GM19395 (cell line): ENCODE data around the gene TTC39A.

ENCODE experiments used
- ATAC-seq: cut with Tn5 transposase; IDR thresholded peaks from one replicate; pipeline ENCODE4 v1.9.1; 2021; ENCODE audit warnings: mild to moderate bottlenecking, moderate library complexity; ENCODE audit not compliant: unreplicated experiment

TTC39A gene

GRCh38 chr1:51299185-51299885 lies 31.0 kb downstream of the TTC39A start:
- ATAC-seq, result no peak

DNA sequence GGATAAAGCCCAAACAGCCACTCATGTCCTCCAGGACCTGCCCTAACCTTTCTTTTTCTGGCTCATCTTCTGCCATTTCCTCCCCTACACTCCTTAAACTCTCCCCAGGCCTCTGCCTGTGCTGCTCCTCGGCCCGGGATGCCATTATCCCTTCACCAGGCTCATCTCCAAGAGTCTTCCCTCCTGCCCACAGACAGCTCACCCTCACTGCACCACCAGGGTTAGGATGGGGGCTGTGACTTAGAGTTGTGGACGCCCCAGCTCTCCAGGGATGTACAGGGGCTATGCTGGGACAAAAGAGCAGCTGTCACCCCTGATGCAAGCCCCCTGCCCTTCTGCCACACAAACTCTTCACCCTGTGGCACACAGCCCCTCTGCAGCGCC lies 32.0 kb downstream of the TTC39A start:
- ATAC-seq, result no peak

- ATAC-seq, result no peak
These were observed 32.7 kb downstream of the TTC39A start for GRCh38 chr1:51297401-51298321.

GRCh38 chr1:51296383-51297357 lies 33.7 kb downstream of the TTC39A start:
- peak; percentile 68 for ATAC-seq

DNA sequence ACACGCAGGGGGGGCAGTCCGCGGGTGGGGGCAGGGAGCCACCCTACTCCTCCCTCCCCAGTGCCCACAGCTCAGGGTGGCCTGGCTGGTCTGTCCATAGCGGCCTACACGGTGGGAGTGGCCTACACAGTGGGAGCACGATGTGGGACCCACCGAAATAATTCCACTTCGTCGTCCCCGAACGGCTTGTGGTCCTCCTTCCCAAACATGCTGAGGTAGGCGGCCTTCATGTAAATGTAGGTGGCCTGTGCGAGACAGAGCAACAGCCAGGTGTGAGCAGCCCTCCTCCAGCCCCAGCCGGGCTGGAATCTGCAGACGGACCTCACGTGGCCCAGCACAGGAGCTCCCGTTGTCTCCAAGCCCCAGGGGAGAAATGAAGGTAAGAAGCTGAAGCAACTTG lies 34.4 kb downstream of the TTC39A start:
- no peak for ATAC-seq

- ATAC-seq, result no peak
These were observed 35.7 kb downstream of the TTC39A start for GRCh38 chr1:51294566-51295184.

DNA sequence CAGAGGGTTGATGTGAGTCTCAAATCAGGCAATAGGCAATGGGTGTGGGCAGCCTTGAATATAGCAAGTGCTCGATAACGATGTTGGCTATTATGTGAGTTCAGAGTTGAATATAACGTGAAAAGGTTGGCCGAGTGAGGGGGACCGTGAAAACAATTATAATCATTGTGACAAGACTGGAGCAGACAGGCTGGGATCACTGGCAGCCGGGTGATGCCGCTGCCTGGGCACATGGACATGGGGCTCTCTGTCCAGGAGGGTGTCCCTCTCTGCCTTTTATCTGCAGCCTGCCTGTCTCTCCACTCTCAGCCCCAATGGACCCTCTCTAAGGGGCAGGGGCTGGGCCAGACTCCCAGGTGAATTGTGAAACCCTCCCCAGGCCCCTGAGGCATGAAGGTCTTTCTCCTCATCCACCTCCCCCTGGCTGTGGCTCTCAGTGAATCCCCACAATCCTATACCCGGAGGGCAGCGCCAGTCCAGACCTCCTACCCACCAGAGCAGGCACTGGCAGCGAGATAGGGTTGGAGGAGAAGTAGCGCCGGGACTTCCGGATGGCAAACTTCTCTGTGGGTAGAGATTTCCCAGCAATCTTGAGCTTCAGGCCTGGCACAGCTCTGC lies 36.4 kb downstream of the TTC39A start:
- ATAC-seq, result no peak

GRCh38 chr1:51290489-51290847 lies 39.9 kb downstream of the TTC39A start:
- no peak for ATAC-seq

GRCh38 chr1:51289676-51290488 lies 40.5 kb downstream of the TTC39A start:
- no peak for ATAC-seq

DNA sequence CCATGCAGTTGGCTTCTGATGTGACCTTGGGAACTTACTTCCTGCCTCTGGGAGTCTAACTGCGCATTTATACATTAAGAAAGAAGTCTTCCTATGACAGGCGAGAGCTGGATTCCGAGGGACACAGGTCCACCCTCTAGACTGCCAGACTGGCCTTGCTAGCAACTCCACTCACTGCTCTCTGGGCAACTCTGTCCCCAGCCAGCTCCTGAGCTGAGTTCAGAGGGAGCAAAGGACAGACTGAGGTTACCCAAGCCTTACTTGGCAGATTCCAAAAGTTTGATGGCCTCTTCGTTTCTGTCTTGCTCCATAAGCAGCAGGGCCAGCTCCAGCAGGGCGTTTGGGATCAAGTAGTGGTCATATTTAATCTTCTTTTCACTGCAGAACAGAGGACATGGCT lies 41.8 kb downstream of the TTC39A start:
- ATAC-seq, result no peak

DNA sequence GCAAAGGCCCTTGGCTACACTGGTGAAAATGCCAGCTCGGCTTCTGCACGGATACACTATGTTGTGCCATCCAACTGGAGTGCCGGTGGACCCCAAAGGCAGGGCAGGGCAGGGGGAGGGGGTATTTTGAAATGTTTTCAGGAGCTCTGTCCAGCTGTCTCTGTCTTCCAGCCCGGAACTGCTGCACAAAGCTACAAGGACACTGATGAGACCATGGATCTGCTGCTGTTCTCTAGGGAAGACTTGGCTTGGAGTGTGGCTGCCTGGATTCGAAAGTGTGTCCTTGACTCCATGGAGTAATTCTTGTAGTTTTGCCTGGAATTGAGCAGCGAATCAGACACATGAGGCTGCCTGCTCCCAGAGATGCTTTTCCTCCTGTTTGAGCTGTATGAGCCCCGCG lies 42.4 kb downstream of the TTC39A start:
- no peak for ATAC-seq

DNA sequence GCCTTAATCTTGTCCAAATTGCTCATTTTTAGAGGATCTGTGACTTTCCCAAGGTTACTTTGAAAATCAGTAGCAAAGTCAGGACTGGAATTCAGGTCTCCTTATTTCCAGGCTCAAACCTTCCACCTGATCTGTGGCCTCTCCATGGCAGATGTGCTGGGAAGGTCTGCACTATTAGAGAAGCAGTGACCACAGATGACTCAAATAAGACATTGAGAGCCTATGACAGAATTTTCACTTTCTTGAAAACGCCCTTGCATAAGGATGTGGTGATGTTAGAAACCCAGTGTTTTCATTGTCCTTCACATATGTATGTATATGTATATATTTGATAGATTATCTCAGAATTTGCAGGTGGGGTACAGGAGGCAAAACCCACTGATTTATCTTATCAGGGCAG lies 45.3 kb downstream of the TTC39A start:
- peak; percentile 97 for ATAC-seq

DNA sequence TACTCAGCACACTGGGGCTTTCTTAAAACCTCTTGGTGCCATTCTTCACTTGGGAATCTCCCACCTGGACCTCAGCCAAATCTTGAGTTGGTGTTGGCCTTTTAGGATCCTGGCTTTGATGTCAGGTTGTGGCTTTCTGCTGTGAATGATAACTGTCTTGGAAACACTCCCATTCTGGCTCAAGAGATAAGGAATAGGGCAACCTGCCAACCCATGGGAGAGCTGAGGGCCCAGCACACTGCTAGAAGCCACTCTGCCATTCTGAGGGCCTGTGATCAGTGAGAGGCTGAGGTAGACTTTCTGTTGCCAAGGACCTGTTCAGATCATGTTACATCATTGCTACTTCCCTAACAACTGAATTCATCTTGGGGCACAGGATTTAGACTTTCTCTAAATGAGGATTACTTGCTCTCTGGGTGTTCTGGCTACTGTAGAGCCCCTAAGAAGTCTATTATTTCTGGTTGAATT lies 45.8 kb downstream of the TTC39A start:
- peak; percentile 42 for ATAC-seq

- ATAC-seq, result no peak
These were observed 46.4 kb downstream of the TTC39A start for GRCh38 chr1:51283979-51284378.

DNA sequence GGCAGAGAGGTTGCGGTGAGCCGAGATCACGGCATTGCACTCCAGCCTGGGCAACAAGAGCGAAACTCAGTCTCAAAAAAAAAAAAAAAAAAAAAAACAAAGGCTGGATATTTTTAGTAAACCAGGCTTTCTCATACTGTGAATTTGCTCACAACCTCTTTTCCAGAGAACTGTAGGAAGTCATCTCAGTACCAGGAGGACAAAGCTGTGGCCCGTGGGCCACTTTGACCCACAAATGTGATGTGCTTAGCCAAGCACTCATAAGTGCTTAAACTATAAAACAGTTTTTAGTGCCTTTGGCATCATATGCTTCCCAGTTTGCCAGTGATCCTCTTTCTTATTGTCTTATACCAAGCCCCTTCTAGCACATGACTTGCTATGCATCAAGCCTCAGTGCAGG lies 47.8 kb downstream of the TTC39A start:
- no peak for ATAC-seq

GRCh38 chr1:51281807-51282206 lies 48.6 kb downstream of the TTC39A start:
- ATAC-seq, result no peak

GRCh38 chr1:51280321-51280978 lies 49.9 kb downstream of the TTC39A start:
- ATAC-seq, result no peak

- ATAC-seq, result no peak
These were observed 54.1 kb downstream of the TTC39A start for GRCh38 chr1:51276286-51276685.

GRCh38 chr1:51274676-51275075 lies 55.7 kb downstream of the TTC39A start:
- ATAC-seq, result no peak
